ENCODE results near the gene CIB2.

GRCh38 chr15:78109156-78109555, 22.1 kb downstream of the CIB2 start:
- TF ChIP-seq CTCF (IDR thresholded peaks at IDR 0.05) (no peak), EZH2 (IDR thresholded peaks at IDR 0.05; ENCODE audit: borderline replicate concordance, insufficient read depth, low read depth, low read length, poor library complexity, severe bottlenecking) (no peak)
